Loucy (cell line): Measurements from ENCODE around the gene POU2F2.

Experiments
- H2AFZ ChIP-seq: fragments of 200-600 bp; sonication (generic); 2 replicates; pipeline ENCODE4 v1.6.0; 2016; ENCODE audit warnings: antibody characterized with exemption, mild to moderate bottlenecking, low read length, moderate library complexity
- H3F3A ChIP-seq: fragments of 200-600 bp; 2 replicates; pipeline ENCODE4 v1.6.0; 2016; ENCODE audit warnings: antibody characterized with exemption, low read depth, mild to moderate bottlenecking
- H3K27me3 ChIP-seq: fragments of 200-600 bp; sonication (generic); 2 replicates; pipeline ENCODE4 v1.6.1; 2014; ENCODE audit warnings: low read length, mild to moderate bottlenecking; ENCODE audit not compliant: insufficient read depth, poor library complexity, severe bottlenecking
- H3K36me3 ChIP-seq: fragments of 200-600 bp; sonication (generic); 2 replicates; pipeline ENCODE4 v1.6.1; 2016; ENCODE audit warnings: low read length; ENCODE audit not compliant: insufficient read depth
- H3K4me1 ChIP-seq: fragments of 200-600 bp; sonication (generic); 2 replicates; pipeline ENCODE4 v1.5.1; 2014; ENCODE audit warnings: low read length, mild to moderate bottlenecking; ENCODE audit not compliant: insufficient read depth, poor library complexity, severe bottlenecking
- H3K4me2 ChIP-seq: fragments of 200-600 bp; sonication (generic); 2 replicates; pipeline ENCODE4 v1.6.0; 2014; ENCODE audit warnings: antibody characterized with exemption, low read length, low read depth, mild to moderate bottlenecking; ENCODE audit not compliant: poor library complexity, severe bottlenecking
- H3K4me3 ChIP-seq: fragments of 200-600 bp; sonication (generic); 2 replicates; pipeline ENCODE4 v1.5.1; 2014; ENCODE audit warnings: low read length, mild to moderate bottlenecking, mixed read lengths; ENCODE audit not compliant: poor library complexity, severe bottlenecking
- H3K79me2 ChIP-seq: fragments of 200-600 bp; sonication (generic); 2 replicates; pipeline ENCODE4 v1.6.1; 2014; ENCODE audit warnings: low read length; ENCODE audit not compliant: insufficient read depth
- H3K9ac ChIP-seq: fragments of 200-600 bp; sonication (generic); 2 replicates; pipeline ENCODE4 v1.6.0; 2014; ENCODE audit warnings: mild to moderate bottlenecking, low read depth, low read length, moderate library complexity; ENCODE audit not compliant: poor library complexity, severe bottlenecking
- H3K9me2 ChIP-seq: fragments of 200-600 bp; sonication (generic); replicated peaks from 2 replicates; pipeline ENCODE4 v1.6.1; 2016; ENCODE audit warnings: low read depth, low read length, mixed read lengths
- H3K9me3 ChIP-seq: fragments of 200-600 bp; sonication (generic); 2 replicates; pipeline ENCODE4 v1.6.1; 2014; ENCODE audit warnings: mild to moderate bottlenecking, antibody characterized with exemption, low read length, low read depth; ENCODE audit not compliant: insufficient read depth
- H4K20me1 ChIP-seq: fragments of 200-600 bp; sonication (generic); 2 replicates; pipeline ENCODE4 v1.6.0; 2014; ENCODE audit warnings: antibody characterized with exemption, low read length, mild to moderate bottlenecking; ENCODE audit not compliant: insufficient read depth, poor library complexity, severe bottlenecking
- EZH2phosphoT487 ChIP-seq: fragments of 200-600 bp; IDR thresholded peaks from 2 replicates; pipeline ENCODE4 v1.6.1; 2018; ENCODE audit warnings: antibody characterized with exemption, mild to moderate bottlenecking, moderate library complexity, borderline replicate concordance
- TF ChIP-seq, protein P1 (sequence below): fragments of 200-600 bp; sonication (generic); conservative IDR thresholded peaks from 2 replicates; pipeline ENCODE4 v1.5.1; 2014; ENCODE audit warnings: mild to moderate bottlenecking, antibody characterized with exemption, low read length

POU2F2 gene

DNA sequence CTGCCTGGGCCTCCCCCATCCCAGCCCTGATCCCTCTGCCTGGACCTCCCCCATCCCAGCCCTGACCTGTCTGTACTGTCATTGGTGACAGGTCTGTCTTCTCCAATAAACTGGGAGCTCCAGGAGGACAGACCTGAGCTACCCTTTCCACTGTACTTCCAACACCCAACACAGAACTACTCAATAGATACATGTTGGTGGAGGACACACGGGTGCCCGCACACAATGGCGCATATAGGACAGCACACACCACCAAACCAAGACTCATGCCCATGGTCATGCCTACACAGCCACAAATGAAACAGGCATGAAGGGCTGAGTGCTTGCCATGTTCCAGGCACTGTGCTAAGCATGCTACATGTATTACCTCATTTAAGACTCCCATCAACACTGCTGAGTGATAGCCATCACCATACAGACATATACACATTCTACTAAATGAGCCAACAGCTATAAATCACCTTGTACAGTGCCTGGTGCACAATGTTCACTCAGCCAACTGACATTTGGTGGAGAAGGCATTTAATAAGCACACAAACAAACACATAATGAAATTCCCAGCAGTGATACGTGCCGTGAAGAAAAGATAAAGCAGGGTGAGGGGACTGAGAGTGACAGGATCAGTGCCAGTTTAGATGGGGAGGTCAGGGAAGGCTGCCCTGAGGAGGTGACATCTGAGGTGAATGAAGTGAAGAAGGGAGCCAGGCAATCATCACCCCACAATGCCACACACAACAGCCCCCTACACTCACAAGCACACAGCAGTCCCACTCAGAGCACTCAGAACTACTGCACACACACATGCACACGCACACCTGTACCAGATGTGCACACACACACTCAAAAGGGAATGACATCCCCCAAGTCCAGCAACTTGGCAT is 857 bp downstream of the POU2F2 start:
- Histone ChIP-seq H3K27me3 (no peaks in the 10 kb centered on the region), H3F3A (no peaks in the 10 kb centered on the region), H3K4me2 (peak overlapping the region; percentile 91), H3K9me3 (no peaks in the 10 kb centered on the region), H2AFZ (no peak overlapping the region), H3K4me3 (peak overlapping the region; percentile 70), H3K9ac (peak overlapping the region; percentile 24), H3K36me3 (no peaks in the 10 kb centered on the region), H4K20me1 (no peaks in the 10 kb centered on the region), H3K79me2 (no peaks in the 10 kb centered on the region), H3K9me2 (no peaks in the 10 kb centered on the region), H3K4me1 (peaks cover 22% of the 10 kb centered on the region)
- no peak for TF ChIP-seq EZH2phosphoT487
- TF ChIP-seq, protein P1, sequence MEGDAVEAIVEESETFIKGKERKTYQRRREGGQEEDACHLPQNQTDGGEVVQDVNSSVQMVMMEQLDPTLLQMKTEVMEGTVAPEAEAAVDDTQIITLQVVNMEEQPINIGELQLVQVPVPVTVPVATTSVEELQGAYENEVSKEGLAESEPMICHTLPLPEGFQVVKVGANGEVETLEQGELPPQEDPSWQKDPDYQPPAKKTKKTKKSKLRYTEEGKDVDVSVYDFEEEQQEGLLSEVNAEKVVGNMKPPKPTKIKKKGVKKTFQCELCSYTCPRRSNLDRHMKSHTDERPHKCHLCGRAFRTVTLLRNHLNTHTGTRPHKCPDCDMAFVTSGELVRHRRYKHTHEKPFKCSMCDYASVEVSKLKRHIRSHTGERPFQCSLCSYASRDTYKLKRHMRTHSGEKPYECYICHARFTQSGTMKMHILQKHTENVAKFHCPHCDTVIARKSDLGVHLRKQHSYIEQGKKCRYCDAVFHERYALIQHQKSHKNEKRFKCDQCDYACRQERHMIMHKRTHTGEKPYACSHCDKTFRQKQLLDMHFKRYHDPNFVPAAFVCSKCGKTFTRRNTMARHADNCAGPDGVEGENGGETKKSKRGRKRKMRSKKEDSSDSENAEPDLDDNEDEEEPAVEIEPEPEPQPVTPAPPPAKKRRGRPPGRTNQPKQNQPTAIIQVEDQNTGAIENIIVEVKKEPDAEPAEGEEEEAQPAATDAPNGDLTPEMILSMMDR: no peak

DNA sequence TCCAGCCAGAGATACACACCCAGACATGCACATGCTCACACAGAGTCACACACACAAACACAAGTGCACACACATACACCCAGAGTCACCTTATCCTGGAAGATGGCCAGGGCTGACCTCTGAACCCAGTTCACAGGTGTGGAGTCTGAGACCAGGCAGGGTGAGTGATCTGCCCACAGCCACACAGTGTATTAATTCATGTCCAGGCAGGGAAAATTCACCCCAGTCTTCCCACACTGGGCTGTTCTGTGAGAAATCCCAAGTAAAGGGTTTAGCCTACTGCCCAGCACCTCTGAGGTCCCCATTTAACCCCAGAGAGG is 2.0 kb downstream of the POU2F2 start:
- TF ChIP-seq, protein P1: no peak
- TF ChIP-seq EZH2phosphoT487: no peak
- Histone ChIP-seq H4K20me1 (no peaks in the 10 kb centered on the region), H3K79me2 (no peaks in the 10 kb centered on the region), H3K9me3 (no peaks in the 10 kb centered on the region), H3F3A (no peaks in the 10 kb centered on the region), H2AFZ (no peak overlapping the region), H3K9ac (no peak overlapping the region), H3K27me3 (no peaks in the 10 kb centered on the region), H3K4me2 (no peak overlapping the region), H3K4me1 (peaks cover 22% of the 10 kb centered on the region), H3K4me3 (no peak overlapping the region), H3K36me3 (no peaks in the 10 kb centered on the region), H3K9me2 (no peaks in the 10 kb centered on the region)

DNA sequence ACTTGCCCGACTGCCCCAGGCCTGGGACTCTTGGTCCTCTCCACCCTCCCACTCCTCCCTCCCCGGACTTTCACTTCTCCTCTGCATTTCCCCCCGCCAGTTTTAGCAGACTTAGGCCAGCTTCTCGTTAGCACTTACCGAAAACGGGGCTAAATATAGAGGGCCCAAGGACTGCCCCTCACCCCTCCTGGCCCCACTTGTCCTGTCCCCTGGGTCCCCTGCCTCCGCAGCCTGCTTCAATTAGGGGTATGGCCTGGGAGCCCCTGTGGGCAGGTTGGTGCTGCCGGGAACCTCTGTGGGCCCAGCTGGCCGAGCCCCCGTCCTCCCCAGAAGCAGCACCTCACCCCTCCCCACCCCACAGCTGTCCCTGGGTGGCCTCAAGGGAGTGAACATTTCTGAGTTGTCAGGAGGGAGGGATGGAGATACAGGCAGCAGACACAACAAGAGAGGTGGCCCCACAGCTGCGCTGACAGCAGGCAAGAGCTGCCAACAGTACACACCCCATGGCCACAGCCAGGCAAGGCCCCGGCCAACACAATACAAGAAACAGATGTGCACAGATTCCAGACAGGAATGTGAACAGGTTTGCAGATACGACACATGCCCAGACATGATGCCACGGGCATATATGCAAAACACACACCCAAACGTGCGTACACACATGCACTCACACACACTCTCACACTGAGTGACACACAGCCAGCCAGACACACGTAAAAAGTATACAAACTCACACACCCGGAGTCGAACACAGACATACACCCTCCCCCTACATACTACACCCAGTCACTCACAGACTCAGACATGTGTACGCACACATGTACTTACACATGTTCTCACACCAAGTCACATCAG is 2.6 kb downstream of the POU2F2 start:
- no peak overlapping the region for H2AFZ ChIP-seq
- no peaks in the 10 kb centered on the region for H3K9me2 ChIP-seq
- no peak overlapping the region for H3K9ac ChIP-seq
- H3K36me3 ChIP-seq: no peaks in the 10 kb centered on the region
- H3K4me2 ChIP-seq: no peak overlapping the region
- TF ChIP-seq EZH2phosphoT487: no peak
- TF ChIP-seq, protein P1: no peak
- H4K20me1 ChIP-seq: no peaks in the 10 kb centered on the region
- no peaks in the 10 kb centered on the region for H3F3A ChIP-seq
- H3K4me3 ChIP-seq: no peak overlapping the region
- peaks cover 22% of the 10 kb centered on the region for H3K4me1 ChIP-seq
- H3K9me3 ChIP-seq: no peaks in the 10 kb centered on the region
- H3K27me3 ChIP-seq: no peaks in the 10 kb centered on the region
- no peaks in the 10 kb centered on the region for H3K79me2 ChIP-seq
